NCI-H1436 (cell line): Measurements from ENCODE around the gene CALML6.

Source experiments
- DNase-seq: peaks from one replicate; lab custom pipeline; 2025; lab: John Stamatoyannopoulos, UW

Gene CALML6

DNA sequence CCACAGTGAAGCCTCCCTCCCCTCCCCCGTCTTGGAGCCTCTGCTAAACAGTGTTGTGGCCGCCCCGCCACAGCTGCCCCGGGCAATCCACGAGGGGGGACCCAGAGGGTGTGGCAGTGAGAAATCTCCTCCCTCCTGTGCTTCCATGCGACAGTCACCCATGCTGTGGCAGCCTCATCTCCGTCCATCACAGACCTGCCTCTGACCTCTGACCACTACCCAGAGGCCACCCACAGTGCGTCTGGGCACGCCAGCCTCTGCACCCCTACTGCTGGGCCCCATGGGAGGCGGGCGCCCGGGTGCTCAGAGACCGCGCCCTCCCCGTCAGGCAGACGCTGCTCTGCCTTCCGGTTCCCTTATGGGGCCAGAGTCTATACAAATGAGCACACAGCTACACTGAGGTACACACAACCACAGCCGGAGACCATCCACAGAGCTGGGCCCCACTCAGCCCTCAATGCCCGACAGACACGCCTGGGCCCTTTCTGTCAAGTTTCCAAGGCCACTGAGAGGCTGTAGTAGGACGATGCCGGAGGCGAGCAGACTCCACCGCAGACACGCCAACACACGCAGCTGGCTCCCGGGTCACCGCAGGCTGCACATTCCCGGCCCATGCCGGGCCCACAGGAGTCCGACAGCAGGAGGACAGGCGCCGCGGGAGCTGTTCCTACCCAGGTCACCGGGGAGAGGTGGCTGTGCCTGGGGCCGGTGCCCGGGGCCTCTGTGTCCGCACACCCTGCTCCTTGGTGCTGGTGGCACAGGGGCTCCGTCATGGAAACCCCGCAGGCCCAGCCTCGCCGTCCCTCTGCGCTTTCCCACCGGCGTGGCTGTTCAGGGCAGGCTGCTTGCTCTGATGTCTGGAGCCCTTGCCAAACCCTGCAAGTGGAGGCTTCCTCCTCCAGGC lies 27.9 kb downstream of the CALML6 start:
- no peak for DNase-seq

DNA sequence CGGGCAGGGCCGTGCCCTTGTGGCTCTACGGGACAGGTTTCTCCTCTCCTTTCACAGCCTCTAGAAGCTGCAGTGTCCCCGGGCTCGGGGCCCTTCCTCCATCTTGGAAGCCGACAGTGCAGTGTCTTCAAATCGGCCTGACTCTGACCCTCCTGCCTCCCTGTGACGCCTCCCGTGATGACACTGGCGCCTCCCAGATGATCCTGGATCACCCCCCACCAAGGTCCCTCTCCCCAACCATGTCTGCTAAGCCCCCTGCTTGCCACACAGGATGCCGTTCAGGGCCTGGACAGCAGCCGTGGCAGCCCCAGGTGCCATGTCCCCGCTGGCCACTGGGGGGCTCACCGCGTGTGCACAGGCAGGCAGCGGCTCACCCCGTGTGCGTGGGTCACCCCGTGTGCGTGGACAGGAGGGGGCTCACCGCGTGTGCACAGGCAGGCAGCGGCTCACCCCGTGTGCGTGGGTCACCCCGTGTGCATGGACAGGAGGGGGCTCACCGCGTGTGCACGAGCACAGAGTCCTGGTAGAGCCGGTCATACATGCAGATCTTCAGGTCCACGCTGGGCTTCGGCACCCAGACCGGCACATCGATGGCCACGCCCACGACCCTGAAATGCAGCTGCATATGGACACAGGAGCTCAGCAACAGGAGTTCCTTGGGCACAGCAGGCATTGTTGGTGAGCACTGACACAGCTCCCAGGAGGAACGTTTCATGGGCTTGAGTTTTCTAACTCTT lies 28.9 kb downstream of the CALML6 start:
- peak; percentile 25 for DNase-seq

DNA sequence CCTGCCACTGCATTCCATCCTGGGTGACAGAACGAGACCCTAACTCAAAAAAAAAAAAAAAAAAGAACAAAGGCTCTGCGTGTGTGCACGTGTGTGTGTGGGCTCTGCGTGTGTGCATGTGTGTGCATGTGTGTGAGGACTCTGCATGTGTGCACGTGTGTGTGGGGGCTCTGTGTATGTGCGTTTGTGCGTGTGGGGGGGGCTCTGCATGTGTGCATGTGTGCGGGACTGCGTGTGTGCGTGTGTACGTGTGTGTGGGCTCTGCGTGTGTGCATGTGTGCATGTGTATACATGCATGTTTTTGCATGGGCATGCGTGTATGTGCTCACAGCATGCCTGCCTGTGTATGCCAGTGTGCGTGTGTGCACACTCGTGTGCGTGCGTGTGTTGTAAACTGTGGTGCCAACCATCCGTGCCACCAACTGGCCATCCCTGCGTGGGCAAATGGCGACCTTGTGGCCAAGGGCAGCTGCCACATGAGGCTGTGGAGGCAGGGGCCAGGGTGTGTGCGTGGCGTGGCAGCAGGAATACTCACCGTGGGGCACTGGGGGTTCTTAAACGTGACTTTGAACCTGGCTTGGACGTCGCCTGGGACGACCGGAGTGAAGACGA lies 30.8 kb downstream of the CALML6 start:
- DNase-seq: no peak

DNA sequence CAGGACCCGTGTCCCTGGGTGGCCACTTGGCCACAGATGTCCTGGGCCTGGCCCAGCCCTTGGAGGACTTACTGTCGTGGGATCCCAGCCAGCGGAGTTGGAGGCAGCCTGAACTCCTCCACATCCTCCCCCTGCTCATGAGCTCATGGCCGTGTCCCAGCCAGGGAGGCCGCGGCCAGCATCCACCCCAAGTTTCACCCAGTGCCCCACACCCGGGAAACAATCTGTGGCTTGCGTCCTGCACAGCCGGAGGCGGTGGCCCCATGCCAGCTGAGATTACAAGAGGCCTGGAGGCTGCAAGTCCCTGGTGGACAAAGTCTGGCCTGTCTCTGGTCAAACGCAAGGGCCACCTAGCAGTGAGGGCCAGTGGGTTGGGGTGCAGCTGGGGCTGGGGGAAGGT lies 31.5 kb downstream of the CALML6 start:
- DNase-seq: no peak

DNA sequence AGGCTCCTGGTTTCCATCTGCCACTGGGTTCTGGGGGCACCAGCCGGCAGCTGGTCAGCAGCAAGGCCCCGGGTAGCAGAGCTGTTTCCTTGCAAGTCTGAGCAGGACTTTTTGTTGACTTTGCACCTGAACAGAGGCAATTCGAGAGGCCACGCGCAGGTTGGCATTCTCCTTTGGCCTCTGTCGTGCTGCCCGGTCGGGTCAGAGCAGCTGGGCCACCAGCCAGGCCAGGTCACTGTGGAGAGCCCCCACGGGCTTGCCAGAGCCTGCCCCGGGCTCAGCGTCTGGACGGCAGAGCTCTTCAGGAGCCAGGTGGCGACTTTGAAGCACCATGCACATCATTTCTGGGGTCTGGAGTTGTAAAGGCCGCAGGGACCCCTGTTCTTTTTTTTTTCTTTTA lies 32.4 kb downstream of the CALML6 start:
- no peak for DNase-seq

DNA sequence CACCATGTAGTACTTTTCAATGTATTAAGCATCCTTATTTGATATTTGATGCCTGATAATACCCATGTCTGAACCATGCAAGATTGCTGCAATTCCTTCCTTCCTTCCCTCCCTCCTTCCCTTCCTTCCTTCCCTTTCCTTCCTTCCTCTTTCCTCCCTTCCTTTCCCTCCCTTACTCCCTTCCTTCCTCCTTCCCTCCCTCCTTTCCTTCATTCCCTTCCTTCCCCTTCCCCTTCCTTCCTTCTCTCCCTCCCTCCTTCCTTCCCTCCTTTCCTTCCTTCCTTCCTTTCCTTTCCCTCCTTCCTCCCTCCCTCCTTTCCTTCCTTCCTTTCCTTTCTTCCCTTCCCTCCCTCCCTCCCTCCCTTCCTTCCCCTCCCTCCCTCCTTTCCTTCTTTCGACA lies 33.7 kb downstream of the CALML6 start:
- DNase-seq: no peak

DNA sequence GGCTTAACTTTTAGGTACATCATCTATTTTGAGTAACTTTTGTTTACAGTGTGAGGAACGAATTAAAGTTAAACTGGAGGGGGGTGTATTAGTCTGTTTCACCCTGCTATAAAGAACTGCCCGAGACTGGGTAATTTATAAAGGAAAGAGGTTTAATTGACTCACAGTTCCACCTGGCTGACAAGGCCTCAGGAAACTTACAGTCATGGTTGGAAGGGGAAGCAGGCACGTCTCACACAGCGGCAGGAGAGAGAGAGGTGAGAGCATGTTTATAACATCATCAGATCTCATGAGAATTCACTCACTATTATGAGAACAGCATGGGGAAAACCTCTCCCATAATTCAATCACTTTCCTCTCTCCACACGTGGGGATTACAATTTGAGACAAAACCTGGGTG lies 35.9 kb downstream of the CALML6 start:
- DNase-seq: no peak

DNA sequence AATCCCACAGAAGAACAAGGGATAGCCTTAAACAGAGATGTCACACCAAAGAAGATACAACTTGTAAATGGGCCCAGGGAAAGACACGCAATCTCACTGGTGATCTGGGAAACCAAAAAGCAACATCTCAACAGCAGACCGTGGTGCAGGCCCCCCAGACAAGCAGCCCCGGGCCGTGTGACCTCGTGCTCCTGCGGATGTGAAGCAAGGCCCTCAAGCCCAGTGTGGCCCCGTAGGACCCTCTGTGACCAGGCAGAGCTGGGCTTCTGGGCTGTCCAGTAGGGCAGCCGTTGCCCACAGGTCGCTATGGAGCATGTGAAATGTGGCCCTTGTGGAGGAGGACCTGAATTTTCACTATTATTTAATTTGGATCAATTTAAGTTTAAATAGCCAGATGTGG lies 39.0 kb downstream of the CALML6 start:
- DNase-seq: no peak

DNA sequence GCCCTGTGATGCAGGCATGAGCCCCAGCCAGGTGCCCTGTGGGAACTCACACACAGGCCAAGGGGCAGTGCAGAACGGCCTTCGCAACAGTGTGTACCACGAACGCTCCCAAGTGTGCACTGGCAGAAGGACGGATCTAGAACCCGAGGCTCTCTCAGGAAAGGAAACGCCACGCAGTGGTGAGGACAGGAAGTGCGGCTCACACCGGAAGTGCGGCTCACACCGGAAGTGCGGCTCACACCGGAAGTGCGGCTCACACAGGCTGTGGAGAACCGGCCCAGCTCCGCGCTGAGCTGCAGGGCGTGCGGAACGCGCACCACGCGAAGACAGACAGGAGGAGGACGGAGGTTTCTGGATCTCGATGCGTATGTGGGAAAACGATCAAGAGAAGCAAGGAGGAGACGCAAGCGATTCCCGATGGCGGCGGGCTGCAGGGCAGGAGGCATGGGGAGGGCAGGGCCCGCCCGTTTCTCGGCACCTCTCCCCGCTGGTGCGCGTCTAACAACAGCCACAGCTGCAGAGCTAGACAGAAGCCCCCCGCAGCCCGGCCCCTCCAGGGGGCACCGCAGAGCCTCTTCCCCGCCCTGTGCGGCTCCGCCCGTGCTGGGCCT lies 39.9 kb downstream of the CALML6 start:
- no peak for DNase-seq

DNA sequence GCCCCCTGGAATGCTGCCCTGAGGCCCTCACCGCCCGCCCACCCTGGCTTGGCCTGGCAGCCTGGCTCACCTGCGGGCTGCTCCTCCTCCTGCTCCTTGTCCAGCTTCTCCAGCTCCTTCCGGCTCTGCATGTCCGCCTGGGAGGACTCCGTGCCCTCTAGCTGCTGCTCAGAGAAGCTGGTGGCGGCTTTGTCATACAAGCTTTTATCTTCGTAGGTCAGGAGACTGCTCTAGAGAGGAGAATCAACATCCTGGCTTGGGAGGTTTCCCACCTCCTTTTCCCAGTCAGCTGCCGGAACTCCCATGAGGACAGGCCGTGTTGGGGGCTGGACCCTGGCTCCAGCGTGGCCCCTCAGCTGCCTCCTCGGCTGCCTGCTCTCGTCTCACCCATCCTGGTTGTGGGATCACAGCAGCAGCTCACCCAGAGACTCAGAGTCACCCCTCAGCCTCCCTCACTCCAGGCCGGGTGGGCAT lies 40.6 kb downstream of the CALML6 start:
- no peak for DNase-seq

DNA sequence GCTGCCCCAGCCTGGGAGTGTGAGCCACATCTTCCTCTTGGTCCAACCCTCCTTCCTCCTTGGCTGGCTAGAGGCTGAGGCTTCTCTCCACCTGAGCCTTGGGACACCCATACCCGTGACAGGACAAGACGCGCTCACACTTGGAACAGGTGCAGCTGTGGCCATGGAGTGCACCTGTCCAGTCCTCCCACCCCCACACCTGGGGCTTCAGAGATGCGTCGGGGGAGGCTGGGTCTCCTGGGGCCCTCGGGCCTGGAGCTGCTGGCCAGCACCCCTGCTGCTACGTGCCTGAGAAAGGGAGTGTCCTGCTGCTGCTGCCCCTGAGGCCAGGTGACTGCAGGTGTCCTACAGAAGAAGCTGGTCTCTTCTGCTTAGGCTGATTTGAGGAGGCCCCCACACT lies 41.0 kb downstream of the CALML6 start:
- DNase-seq: no peak

DNA sequence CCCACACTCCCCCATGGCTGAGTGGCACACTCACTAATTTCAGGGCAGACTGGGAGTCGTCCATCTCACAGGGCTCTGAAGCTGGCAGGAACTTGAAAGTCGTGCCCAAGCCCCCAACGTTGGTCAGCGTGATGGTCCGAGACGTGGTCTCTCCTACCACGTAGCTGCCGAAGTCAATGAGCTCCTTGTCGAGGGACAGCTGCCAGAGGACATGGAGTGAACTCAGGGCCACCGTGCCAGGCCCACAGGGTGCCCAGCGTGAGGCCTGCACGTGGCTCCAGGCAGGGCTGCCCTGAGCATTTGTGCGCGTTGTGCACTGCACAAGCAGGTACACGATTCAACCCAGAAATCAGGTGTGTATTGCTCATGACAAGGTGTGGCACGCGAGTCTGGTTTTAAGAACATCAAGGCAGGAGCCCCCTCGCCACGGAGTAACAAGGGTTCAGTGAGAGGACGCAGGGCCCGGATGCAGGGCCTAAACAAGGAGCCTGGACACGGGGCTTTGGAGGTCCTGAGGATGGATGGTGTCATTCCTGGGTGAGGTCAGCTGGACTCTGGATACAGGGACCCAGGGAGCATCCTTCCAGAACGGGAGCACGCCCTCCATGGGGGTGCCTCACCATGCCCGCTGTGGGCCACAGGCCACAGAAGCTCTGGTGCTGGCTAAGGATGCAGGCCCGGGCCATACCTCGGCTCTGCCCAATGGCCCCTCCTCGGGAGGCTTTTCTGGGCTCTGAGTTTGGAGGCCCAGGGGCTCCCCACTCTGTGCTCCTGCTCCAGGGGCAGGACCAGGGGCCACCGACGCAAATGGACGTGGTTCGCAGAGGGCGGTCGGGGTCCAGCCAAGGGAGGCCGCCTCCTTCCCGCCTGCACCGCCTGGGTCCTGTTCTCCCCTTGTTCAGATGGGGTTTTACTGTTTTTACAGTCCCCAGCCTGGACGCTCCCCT lies 41.8 kb downstream of the CALML6 start:
- no peak for DNase-seq

DNA sequence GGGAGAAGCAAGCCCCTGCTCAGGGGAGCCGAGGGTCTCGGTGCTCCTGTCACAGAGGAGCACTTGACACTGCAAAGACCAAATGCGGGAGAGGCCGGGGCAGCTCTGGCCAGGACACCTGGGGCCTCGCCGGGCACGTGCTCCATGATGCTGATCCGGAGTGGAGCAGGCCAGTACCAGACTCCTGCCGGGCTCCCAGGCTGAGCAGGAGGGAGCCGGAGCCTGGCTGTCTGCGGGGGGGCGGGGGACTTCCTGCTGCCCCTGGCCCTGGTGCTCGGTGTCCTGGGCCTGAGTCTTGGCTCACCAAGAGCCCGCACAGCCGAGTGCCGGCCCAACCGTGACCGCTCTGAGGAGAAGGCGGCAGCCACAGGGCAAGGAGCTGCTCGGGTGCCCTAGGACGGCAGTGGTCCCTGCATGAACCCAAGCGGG lies 42.5 kb downstream of the CALML6 start:
- DNase-seq: no peak

DNA sequence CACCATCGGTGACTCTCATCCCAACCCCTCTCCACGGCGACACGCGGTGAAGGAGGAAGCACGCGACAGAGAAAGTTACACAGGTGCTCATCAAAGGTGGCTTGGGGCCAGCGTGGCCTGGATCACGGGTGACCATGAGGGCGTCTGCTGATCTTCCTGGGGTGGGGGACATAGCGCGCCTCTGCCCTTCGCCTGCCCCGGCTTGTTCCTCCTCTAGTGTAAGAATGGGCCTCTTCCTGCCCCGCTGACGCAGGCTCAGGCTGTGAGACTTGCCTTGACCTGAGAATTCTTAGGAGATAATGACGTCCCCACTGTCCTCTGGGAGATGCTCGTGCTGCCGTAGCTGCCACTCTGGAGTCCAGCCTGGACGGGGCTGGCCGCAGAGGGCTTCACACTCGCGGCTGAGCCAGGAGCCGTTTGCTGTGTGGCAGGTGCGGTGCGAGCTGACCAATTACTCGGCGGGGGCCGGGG lies 43.0 kb downstream of the CALML6 start:
- no peak for DNase-seq

DNA sequence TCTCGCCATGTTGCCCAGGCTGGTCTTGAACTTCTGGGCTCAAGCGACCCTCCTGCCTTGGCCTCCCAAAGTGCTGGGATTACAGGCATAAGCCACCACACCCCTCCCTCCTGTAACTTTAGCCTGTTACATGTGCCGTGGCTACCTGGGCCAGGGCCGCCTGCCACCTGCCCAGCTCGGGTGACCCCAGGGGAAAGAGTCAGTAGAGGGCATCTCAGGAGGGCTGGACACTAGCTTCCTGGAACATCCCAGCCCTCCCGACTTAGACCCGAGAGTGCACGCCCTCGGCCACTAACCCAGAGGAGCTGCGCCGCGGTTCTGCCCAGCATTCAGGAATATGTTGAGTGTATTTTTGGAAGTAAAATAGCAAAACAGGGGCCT lies 44.4 kb downstream of the CALML6 start:
- DNase-seq: no peak

DNA sequence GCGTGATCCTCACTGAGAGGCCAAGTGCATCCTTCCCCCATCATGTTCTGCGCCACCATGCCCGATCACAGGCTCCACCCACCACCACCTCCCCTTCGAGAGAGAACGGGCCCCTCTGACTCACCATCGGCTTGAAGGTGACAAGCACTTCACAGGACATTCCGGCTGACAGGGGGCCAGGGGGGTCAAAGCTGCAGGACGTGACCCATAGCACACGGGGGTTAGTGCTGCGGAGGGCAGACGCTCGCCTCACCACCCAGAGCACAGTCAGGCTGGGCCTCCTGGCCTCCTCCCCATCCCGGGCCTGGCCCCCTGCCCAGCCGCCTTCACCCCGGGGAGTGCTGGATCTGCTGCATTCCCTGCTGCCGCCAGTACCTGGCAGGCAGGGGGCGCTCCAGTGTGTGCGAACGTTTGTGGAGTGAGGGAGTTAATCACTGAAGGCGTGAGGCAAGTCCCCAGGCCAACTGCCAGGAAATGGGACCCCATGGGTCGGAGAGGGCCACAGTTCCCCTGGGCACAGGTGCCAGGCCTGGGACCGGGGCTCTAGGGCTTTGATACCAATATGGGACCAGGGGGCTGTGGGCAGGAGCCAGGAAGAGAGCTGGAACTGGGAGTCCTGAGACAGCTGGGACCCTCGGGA lies 44.9 kb downstream of the CALML6 start:
- peak; percentile 71 for DNase-seq

DNA sequence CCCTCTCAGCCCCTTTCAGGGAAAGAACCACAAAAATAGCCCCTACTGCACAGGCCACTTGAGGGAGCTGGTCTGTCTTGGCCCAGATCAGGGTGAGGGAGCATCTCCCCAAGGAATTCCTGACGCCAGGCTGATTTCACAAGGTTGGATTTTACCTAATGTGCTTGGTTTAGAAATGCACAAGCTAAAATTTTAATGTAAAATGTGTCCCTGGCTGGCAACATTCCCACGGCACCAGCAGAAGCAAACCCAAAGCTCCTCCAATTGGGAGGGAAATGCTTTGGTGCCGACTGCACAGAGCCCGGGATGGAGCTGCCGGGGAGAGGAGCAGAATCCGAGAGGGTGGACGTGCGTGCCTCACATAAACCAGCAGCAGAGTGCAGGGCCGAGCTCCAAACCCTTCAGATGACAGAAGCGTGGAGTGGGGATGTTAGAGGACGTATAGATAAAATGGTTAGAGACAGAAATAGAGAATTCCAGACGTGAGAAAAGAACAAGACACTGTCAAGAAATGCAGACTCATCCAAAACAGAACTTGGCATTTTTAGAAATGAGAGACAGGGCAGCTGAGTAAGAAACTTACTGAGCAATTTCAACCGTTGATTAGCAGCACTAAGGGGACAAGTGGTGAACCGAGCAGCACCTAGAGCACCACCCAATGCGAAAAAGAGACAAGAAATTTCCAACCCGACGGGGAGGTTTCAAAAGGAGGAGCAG lies 45.6 kb downstream of the CALML6 start:
- no peak for DNase-seq

DNA sequence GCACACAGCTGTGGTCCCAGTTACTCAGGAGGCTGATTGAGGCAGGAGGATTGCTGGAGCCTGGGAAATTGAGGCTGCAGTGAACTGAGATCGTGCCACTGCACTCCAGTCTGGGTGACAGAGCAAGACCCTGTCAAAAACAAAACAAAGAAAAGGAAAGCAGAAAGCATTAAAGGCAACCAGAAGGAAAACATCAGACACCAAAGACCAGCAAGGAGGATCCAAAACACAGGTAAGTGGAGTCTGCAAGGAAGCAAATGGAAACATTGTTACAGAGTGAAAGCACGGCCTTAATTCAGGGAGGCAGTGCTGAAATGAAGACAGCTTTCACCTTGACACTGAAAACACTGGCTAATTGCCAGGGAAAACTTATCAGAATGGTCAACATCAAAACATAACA lies 47.7 kb downstream of the CALML6 start:
- DNase-seq: no peak

DNA sequence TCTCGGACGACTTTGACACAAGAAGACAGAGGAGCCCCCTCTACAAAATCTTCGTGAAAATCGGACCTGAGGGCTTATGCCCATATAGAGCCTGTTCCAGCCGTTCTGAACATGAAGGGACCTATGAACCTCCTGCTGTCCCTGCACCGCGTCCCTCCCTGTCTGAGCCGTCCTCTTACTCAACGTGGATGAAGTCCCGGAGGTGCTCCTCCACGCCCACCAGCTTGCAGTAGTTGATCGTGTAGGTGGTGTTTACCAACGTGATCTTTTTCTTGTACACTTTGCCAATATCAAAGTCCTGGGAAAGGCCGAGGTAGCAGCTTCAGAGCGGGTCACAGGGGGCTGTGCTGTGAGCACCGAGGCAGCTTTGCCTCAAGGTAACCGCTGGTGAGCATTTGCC lies 48.5 kb downstream of the CALML6 start:
- DNase-seq: no peak

DNA sequence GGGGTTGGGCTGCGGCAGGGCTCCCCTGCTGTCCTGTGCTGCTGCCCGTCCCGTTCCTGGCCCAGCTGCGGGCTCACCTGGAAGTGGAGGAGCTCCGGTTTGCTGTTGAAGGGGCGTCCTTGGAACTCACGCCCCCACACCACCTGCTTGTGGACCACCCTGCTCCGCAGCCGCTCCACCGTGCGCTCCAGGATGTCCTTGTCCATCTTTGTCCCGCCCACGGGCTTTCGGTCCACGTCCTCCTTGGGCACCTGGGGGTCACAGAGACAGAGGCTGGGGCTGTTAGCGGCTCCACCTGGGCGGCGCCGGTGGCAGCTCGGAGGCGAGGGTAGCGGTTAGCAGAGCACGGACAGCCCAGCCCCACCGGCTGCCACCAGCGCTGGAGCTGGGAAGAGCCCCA lies 49.8 kb downstream of the CALML6 start:
- no peak for DNase-seq
